GM13976 (cell line): ENCODE results near the gene PHAF1.

ENCODE experiments used
- DNase-seq: peaks from one replicate; pipeline ENCODE4 v3.0.0; 2012; ENCODE audit warnings: low spot score
- in situ Hi-C: fragments of 300-500 bp; cut with MboI; formaldehyde crosslinking; loops from one replicate; pipeline ENCODE4 v1.12.0; 2022; ENCODE audit warnings: low sequenced_read_pairs, mixed read lengths, inconsistent platforms; ENCODE audit not compliant: unreplicated experiment
- TF ChIP-seq, protein P1 (sequence below): IDR thresholded peaks from 2 replicates; pipeline ENCODE4 v1.5.1; 2012; ENCODE audit warnings: borderline replicate concordance, mild to moderate bottlenecking; ENCODE audit not compliant: insufficient read depth; ENCODE audit errors: extremely low read depth, missing control alignments, control extremely low read depth

The PHAF1 gene

GRCh38 chr16:67165121-67166078 lies 55.7 kb downstream of the PHAF1 start:
- DNase-seq, result no peak
- TF ChIP-seq, protein P1, sequence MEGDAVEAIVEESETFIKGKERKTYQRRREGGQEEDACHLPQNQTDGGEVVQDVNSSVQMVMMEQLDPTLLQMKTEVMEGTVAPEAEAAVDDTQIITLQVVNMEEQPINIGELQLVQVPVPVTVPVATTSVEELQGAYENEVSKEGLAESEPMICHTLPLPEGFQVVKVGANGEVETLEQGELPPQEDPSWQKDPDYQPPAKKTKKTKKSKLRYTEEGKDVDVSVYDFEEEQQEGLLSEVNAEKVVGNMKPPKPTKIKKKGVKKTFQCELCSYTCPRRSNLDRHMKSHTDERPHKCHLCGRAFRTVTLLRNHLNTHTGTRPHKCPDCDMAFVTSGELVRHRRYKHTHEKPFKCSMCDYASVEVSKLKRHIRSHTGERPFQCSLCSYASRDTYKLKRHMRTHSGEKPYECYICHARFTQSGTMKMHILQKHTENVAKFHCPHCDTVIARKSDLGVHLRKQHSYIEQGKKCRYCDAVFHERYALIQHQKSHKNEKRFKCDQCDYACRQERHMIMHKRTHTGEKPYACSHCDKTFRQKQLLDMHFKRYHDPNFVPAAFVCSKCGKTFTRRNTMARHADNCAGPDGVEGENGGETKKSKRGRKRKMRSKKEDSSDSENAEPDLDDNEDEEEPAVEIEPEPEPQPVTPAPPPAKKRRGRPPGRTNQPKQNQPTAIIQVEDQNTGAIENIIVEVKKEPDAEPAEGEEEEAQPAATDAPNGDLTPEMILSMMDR, result no peak
- in situ Hi-C loops, result loop anchor here (25.0 kb wide), 1 partner anchor 203 kb away; the partner anchor contains the start of gene CES3

- in situ Hi-C loops, result loop anchor here (25.0 kb wide), 1 partner anchor 204 kb away; the partner anchor contains the start of gene CES3
- TF ChIP-seq, protein P1, result no peak
- DNase-seq, result no peak
Observed at GRCh38 chr16:67166110-67166547, 56.4 kb downstream of the PHAF1 start.

DNA sequence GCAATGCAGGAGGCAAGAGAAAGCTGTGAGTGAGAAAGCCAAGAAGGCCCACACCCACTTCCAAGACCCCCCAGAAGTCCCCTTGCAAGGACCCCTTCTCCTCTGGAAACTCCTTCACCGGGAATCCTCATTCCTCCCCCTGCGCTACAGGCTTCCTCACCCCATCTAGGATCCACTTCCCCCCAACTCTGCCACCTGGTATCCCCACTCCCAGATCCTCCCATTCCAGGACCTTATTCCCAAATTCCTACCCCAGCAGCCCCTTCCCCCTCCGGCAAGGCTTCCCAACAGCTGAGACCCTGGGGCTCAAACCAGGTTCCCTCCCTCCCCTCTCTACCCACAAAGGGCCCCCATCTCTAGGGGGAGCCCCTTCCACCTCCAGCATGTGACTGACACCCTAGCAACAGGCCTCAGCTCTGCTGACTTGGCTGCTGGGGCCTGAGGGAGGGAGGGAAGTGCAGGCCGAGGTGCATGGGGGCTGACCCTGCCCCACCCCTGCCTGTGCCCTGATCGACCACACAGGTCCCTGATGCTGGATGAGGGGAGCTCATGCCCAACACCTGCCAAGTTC lies 56.9 kb downstream of the PHAF1 start:
- TF ChIP-seq, protein P1, result no peak
- in situ Hi-C loops, result loop anchor here (25.0 kb wide), 1 partner anchor 204 kb away; the partner anchor contains the start of gene CES3
- no peak for DNase-seq

DNA sequence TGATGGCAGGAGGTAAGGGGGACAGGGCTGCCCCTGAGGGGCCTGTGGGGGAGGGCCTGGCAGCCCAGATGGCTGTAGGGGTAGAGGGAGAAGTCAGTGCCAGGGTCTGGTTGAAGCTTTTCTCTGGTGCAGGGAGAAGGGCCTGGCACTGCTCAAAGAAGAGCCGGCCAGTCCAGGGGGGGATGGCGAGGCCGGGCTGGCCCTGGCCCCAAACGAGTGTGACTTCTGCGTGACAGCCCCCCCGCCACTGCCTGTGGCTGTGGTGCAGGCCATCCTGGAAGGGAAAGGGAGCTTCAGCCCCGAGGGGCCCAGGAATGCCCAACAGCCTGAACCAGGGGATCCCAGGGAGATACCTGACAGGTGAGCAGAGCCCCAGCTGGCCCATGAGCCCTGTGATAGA lies 57.8 kb downstream of the PHAF1 start:
- in situ Hi-C loops, result loop anchor here (25.0 kb wide), 1 partner anchor 205 kb away; the partner anchor contains the start of gene CES3
- TF ChIP-seq, protein P1, result no peak
- no peak for DNase-seq

DNA sequence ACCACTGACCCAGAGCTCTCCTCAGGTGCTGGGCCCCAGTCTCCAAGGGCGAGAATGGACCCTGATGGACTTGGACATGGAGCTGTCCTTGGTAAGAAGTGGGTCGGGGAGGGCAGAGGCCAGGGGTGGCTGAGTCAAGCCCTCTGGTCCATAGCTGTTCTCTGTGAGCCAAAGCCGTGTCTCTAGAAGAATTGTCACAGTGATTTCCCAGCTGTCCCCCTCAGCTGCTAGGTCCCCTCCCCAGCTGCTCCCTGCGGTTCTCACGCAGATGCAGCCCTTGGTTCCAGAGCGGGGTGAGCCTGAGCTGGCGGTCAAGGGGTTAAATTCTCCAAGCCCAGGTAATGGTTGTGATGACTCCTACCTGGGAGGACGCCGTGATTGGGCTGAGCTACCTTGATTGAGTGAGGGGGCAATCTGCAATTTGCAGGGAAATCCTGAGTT lies 59.3 kb downstream of the PHAF1 start:
- in situ Hi-C loops, result loop anchor here (25.0 kb wide), 1 partner anchor 207 kb away; the partner anchor contains the start of gene CES3
- TF ChIP-seq, protein P1, result no peak
- DNase-seq, result no peak

DNA sequence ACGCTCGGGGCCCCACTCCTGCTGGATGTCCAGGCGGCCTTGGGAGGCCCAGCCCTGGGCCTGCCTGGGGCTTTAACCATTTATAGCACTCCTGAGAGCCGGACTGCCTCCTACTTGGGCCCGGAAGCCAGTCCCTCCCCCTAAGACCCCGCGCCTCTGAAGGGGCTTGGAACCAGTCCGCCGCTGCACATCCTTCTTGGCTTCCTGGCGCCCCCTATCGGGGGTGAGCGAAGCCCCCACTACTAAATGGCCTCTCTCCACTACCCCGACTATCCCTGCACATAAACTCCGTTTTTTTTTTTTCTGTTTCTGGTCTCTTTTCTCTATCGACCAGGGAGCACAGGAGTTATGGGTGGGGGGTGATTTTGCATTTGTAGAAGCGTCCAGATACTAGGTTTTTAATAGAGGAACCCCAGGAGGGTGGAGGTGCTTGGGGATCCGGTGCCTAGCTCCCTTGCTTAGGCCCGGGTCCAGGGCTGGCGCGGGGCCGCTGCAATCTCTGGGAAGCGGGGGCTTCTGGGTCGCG lies 60.0 kb downstream of the PHAF1 start:
- TF ChIP-seq, protein P1, result peak; percentile 60
- DNase-seq, result peak; percentile 63
- in situ Hi-C loops, result loop anchor here (25.0 kb wide), 1 partner anchor 207 kb away; the partner anchor contains the start of gene CES3
